Colonic mucosa (tissue), 4 donors: ENCODE measurements around the gene PGRMC2. TPM values are rescaled to one million over a fixed set of nuclear protein-coding genes. Genes with fewer than 3 reads are reported as not detected.
"Not testable (repeated sequence)": the region's sequence is repeated elsewhere in the genome, so short reads cannot be mapped to it uniquely, and the experiment has no call there.

Experiments
- DNase-seq: peaks from one replicate; pipeline ENCODE4 v3.0.0-alpha.2; 2020
- H3K27ac ChIP-seq: fragments of 200-600 bp; one replicate; pipeline ENCODE4 v1.8.0; 2021
- H3K27me3 ChIP-seq: fragments of 200-600 bp; one replicate; pipeline ENCODE4 v1.8.0; 2021
- H3K36me3 ChIP-seq: fragments of 200-600 bp; one replicate; pipeline ENCODE4 v1.8.0; 2021
- H3K4me1 ChIP-seq: fragments of 200-600 bp; one replicate; pipeline ENCODE4 v1.8.0; 2021; ENCODE audit warnings: mild to moderate bottlenecking
- H3K4me3 ChIP-seq: fragments of 200-600 bp; one replicate; pipeline ENCODE4 v1.8.0; 2021
- H3K9ac ChIP-seq, 2 donors: one replicate each; pipeline ENCODE4 v1.7.0; 2013; ENCODE audit warnings: control low read depth in 2 of 2, low read depth in 2 of 2, low read length in 2 of 2
- H3K9me3 ChIP-seq: fragments of 200-600 bp; one replicate; pipeline ENCODE4 v1.8.0; 2021
- CTCF ChIP-seq: fragments of 200-600 bp; IDR thresholded peaks from one replicate; pipeline ENCODE4 v1.8.0; 2022; ENCODE audit warnings: antibody characterized with exemption, mild to moderate bottlenecking
- intact Hi-C: fragments of 100-400 bp; cut with DNase I; formaldehyde crosslinking; loops from one replicate; pipeline ENCODE4 v1.14.1; 2022
- total RNA-seq, 2 donors: library from RNA; stranded (reverse); fragmentation: NEBNext Ultra II Directional in 1 of 2; extraction: Animal tissue kit (Norgen Biotek cat#: 25700) in 1 of 2; gene quantifications; one replicate each; pipeline ENCODE4 v1.2.1, GENCODE V29; 2021
- donor health status: healthy.
- donor health status: DM: no; HTN: no; CAD: no.
- donor health status: DM: no; HTN: no; CAD: no.

Gene PGRMC2
- total RNA-seq, 2 donors from 2014 or later = 76.3 to 116 TPM

- Histone ChIP-seq H3K9me3 (no peaks in the 10 kb centered on the region), H3K27me3 (no peaks in the 10 kb centered on the region), H3K4me1 (no peaks in the 10 kb centered on the region), H3K4me3 (no peak overlapping the region), H3K9ac (no peak overlapping the region), H3K36me3 (no peaks in the 10 kb centered on the region), H3K27ac (no peak overlapping the region)
- intact Hi-C loops = no loop called here
- TF ChIP-seq CTCF = no peak
- no peak for DNase-seq
These were observed 31.7 kb downstream of the PGRMC2 start for GRCh38 chr4:128255906-128256305.

- intact Hi-C loops = no loop called here
- H3K4me1 ChIP-seq = no peaks in the 10 kb centered on the region
- no peak overlapping the region for H3K9ac ChIP-seq
- no peaks in the 10 kb centered on the region for H3K36me3 ChIP-seq
- H3K27me3 ChIP-seq = no peaks in the 10 kb centered on the region
- H3K4me3 ChIP-seq = no peak overlapping the region
- TF ChIP-seq CTCF = no peak
- no peaks in the 10 kb centered on the region for H3K9me3 ChIP-seq
- no peak overlapping the region for H3K27ac ChIP-seq
- DNase-seq = no peak
These were observed 37.6 kb downstream of the PGRMC2 start for GRCh38 chr4:128249787-128250668.

- Histone ChIP-seq H3K36me3 (no peaks in the 10 kb centered on the region), H3K4me1 (no peaks in the 10 kb centered on the region), H3K4me3 (no peak overlapping the region), H3K9ac (no peak overlapping the region), H3K27ac (no peak overlapping the region), H3K27me3 (no peaks in the 10 kb centered on the region), H3K9me3 (no peaks in the 10 kb centered on the region)
- DNase-seq = no peak
- intact Hi-C loops = no loop called here
- TF ChIP-seq CTCF = no peak
These were observed 39.7 kb downstream of the PGRMC2 start for GRCh38 chr4:128247906-128248305.

DNA sequence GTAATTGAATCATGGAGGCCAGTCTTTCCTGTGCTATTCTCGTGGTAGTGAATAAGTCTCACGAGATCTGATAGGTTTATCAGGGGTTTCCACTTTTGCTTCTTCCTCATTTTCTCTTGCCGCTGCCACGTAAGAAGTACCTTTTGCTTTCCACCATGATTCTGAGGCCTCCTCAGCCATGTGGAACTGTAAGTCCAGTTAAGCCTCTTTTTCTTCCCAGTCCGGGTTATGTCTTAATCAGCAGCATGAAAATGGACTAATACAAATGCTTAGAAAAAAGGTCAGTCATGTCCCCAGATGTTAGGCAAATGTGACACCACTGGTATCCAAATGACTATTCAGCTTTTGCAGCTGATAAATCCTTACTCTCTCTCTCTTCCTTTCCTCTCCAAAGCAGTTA, 42.2 kb downstream of the PGRMC2 start:
- H3K27ac ChIP-seq, H3K4me1 ChIP-seq, H3K9me3 ChIP-seq, H3K36me3 ChIP-seq, H3K9ac ChIP-seq, intact Hi-C loops, H3K27me3 ChIP-seq, H3K4me3 ChIP-seq, DNase-seq: not testable (repeated sequence)

- H3K9me3 ChIP-seq = no peaks in the 10 kb centered on the region
- H3K27ac ChIP-seq = no peak overlapping the region
- no peak overlapping the region for H3K4me3 ChIP-seq
- no peak for TF ChIP-seq CTCF
- intact Hi-C loops = no loop called here
- H3K4me1 ChIP-seq = no peaks in the 10 kb centered on the region
- DNase-seq = no peak
- no peak overlapping the region for H3K9ac ChIP-seq
- H3K27me3 ChIP-seq = no peaks in the 10 kb centered on the region
- H3K36me3 ChIP-seq = no peaks in the 10 kb centered on the region
These were observed 43.2 kb downstream of the PGRMC2 start for GRCh38 chr4:128244379-128244778.

DNA sequence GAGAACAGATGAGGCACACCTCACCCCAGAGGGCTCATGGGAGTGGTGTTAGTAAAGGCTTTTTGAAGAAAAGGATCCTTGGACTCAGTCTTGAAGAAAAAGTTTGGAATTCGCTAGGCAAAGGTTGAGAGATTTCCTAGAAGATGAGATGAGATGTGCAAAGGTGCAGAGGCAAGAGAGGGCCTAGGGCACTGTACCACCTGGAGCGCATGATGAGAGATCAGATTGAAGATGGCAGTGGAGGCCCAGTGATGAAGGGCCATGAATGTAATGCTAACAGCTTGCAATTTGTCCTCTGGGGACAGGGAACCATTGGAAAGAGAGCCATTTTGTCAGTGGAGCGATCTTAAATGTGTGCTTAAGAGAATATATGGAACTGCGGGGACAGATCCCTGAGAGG, 45.0 kb downstream of the PGRMC2 start:
- Histone ChIP-seq H3K36me3 (no peaks in the 10 kb centered on the region), H3K9me3 (no peaks in the 10 kb centered on the region), H3K4me1 (no peaks in the 10 kb centered on the region), H3K27ac (no peak overlapping the region), H3K27me3 (no peaks in the 10 kb centered on the region), H3K9ac (no peak overlapping the region), H3K4me3 (no peak overlapping the region)
- intact Hi-C loops = no loop called here
- no peak for DNase-seq
- TF ChIP-seq CTCF = no peak
